ENCODE data around the gene RBBP4.

The RBBP4 gene

DNA sequence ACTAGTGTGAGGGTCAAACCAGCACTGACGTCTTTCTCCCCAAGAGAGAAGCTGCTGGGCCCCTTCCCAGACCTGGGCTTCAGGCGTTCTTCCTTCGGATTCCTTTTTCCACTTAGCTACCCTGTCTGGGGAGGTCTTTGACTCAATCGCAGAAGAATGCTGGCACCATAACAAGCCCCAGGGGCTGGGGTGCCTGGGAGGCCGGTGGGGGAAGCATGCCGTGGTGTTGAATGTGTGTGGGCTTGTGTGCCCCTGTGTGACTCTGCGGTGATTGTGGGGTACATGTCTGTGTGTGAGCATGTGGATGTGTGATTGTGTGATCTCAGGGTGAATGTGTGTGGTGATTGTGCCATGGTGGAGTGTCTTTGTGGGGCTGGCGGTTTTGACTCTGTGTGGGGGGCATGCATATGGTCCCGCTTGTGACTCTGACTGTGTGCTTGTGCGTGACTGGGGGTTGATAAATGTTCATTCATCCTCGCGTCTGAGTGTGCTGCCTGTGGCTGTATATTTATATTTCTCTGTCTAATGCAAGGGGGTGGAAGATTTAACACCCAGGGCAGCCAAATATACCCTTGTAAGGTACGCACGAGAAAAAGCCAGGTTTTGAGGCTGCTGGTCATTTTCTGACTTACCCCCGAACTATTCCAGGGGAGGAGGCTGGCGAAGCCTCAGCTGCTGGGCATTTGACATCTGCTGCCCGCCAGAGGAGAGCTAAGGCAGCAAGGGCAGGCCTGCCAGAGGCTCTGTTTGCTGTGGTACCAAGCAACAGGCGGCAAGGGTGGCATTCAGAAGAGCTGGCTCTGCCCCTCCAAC, 52.7 kb downstream of the RBBP4 start (continued):
- TF ChIP-seq HOXD13 (CRISPR knock-in tag; IDR thresholded peaks at IDR 0.05; ENCODE audit: borderline replicate concordance), result no peak
- peak; percentile 59; the same call in 1 of the 2 replicates for TF ChIP-seq ZFHX2 (tag by site-specific recombination; conservative IDR thresholded peaks at IDR 0.05)
- no peak for TF ChIP-seq ZNF24 (tag by site-specific recombination; IDR thresholded peaks at IDR 0.05)
- no peak for TF ChIP-seq ZNF670 (tag by site-specific recombination; IDR thresholded peaks at IDR 0.05; ENCODE audit: low read depth)
- peak; percentile 44; the same call in 1 of the 2 replicates for TF ChIP-seq SCRT2 (tag by site-specific recombination; IDR thresholded peaks at IDR 0.05)
- no peak for TF ChIP-seq ZNF155 (tag by site-specific recombination; IDR thresholded peaks at IDR 0.05)
- TF ChIP-seq SP7 (tag by site-specific recombination; IDR thresholded peaks at IDR 0.05), result peak; percentile 7; the same call in 1 of the 2 replicates
- TF ChIP-seq, protein P1, sequence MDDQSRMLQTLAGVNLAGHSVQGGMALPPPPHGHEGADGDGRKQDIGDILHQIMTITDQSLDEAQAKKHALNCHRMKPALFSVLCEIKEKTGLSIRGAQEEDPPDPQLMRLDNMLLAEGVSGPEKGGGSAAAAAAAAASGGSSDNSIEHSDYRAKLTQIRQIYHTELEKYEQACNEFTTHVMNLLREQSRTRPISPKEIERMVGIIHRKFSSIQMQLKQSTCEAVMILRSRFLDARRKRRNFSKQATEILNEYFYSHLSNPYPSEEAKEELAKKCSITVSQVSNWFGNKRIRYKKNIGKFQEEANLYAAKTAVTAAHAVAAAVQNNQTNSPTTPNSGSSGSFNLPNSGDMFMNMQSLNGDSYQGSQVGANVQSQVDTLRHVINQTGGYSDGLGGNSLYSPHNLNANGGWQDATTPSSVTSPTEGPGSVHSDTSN (CRISPR knock-in tag; IDR thresholded peaks at IDR 0.05), result no peak
- TF ChIP-seq ZNF146 (tag by site-specific recombination; IDR thresholded peaks at IDR 0.05), result no peak
- TF ChIP-seq ZBTB10 (tag by site-specific recombination; IDR thresholded peaks at IDR 0.05), result no peak
- TF ChIP-seq EGR2 (tag by site-specific recombination; IDR thresholded peaks at IDR 0.05; ENCODE audit: low read depth), result peak; percentile 11
- TF ChIP-seq ZNF341 (tag by site-specific recombination; IDR thresholded peaks at IDR 0.05; ENCODE audit: low read depth), result no peak
- no peak for TF ChIP-seq TRIM28 (IDR thresholded peaks at IDR 0.05; ENCODE audit: borderline replicate concordance, low read length)

GRCh38 chr1:32705516-32705915, 54.5 kb downstream of the RBBP4 start:
- ChIA-PET POLR2A (interaction anchor here (0.6 to 1.6 kb wide), 2 partner anchors 11 to 27 kb away, joined by 3 to 5 read pairs; no protein-coding TSS in a partner anchor), CTCF (interaction anchor here (0.8 to 3.1 kb wide), 4 partner anchors 9 to 68 kb away, joined by 3 to 24 read pairs (median 4); no protein-coding TSS in a partner anchor)
- no peak overlapping the region for H3K4me3 ChIP-seq (ENCODE audit: low read depth, low read length)
- peaks cover 7% of the 10 kb centered on the region for H3K4me1 ChIP-seq (ENCODE audit: control insufficient read depth, insufficient read depth, low read length)
- H3K36me3 ChIP-seq (ENCODE audit: control insufficient read depth in 2 of 2, insufficient read depth in 1 of 2, low read length in 2 of 2), result no peaks in the 10 kb centered on the region
- H3K9me3 ChIP-seq (ENCODE audit: control insufficient read depth, insufficient read depth, low read depth, low read length), result no peaks in the 10 kb centered on the region
- TF ChIP-seq ZNF514 (tag by site-specific recombination; IDR thresholded peaks at IDR 0.05) (no peak), GLIS1 (tag by site-specific recombination; IDR thresholded peaks at IDR 0.05) (no peak), ZNF214 (tag by site-specific recombination; IDR thresholded peaks at IDR 0.05; ENCODE audit: borderline replicate concordance) (no peak)
- TF ChIP-seq, protein P2, sequence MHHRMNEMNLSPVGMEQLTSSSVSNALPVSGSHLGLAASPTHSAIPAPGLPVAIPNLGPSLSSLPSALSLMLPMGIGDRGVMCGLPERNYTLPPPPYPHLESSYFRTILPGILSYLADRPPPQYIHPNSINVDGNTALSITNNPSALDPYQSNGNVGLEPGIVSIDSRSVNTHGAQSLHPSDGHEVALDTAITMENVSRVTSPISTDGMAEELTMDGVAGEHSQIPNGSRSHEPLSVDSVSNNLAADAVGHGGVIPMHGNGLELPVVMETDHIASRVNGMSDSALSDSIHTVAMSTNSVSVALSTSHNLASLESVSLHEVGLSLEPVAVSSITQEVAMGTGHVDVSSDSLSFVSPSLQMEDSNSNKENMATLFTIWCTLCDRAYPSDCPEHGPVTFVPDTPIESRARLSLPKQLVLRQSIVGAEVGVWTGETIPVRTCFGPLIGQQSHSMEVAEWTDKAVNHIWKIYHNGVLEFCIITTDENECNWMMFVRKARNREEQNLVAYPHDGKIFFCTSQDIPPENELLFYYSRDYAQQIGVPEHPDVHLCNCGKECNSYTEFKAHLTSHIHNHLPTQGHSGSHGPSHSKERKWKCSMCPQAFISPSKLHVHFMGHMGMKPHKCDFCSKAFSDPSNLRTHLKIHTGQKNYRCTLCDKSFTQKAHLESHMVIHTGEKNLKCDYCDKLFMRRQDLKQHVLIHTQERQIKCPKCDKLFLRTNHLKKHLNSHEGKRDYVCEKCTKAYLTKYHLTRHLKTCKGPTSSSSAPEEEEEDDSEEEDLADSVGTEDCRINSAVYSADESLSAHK (tag by site-specific recombination; IDR thresholded peaks at IDR 0.05), result no peak
- H3K27ac ChIP-seq (ENCODE audit: extremely low read depth, low read depth, low read length), result no peak overlapping the region

All from HEK293 (cell line).